ENCODE results near the gene TIGD1.
A peak's percentile ranks its signal among the peaks of the same experiment; 100 is the strongest.

Gene TIGD1

GRCh38 chr2:232551250-232551638, 887 bp upstream of the TIGD1 start:
- ATAC-seq (ENCODE audit: low read depth) (no peak), DNase-seq (ENCODE audit: low spot score) (no peak)
- TF ChIP-seq CTCF (IDR thresholded peaks at IDR 0.05; ENCODE audit: poor library complexity, severe bottlenecking): no peak
- H3K4me1 ChIP-seq (ENCODE audit: insufficient read depth, poor library complexity, severe bottlenecking): peaks cover 8% of the 10 kb centered on the region
- H3K27me3 ChIP-seq (ENCODE audit: insufficient read depth, poor library complexity, severe bottlenecking): no peaks in the 10 kb centered on the region
- peak overlapping the region; percentile 63 for H3K27ac ChIP-seq (ENCODE audit: poor library complexity, severe bottlenecking)
- H3K9me3 ChIP-seq (ENCODE audit: severe bottlenecking): no peaks in the 10 kb centered on the region
- H3K4me3 ChIP-seq (ENCODE audit: severe bottlenecking): peak overlapping the region; percentile 69
- H3K36me3 ChIP-seq (ENCODE audit: low read depth): peaks cover 65% of the 10 kb centered on the region

- peak; percentile 31; the same call in 2 of the 3 replicates for ATAC-seq (ENCODE audit: low read depth)
- Histone ChIP-seq H3K9me3 (ENCODE audit: severe bottlenecking) (no peaks in the 10 kb centered on the region), H3K27ac (ENCODE audit: poor library complexity, severe bottlenecking) (peak overlapping the region; percentile 63), H3K4me3 (ENCODE audit: severe bottlenecking) (peak overlapping the region; percentile 69), H3K27me3 (ENCODE audit: insufficient read depth, poor library complexity, severe bottlenecking) (no peaks in the 10 kb centered on the region), H3K4me1 (ENCODE audit: insufficient read depth, poor library complexity, severe bottlenecking) (peaks cover 8% of the 10 kb centered on the region), H3K36me3 (ENCODE audit: low read depth) (peaks cover 52% of the 10 kb centered on the region)
- DNase-seq (ENCODE audit: low spot score): no peak
- no peak for TF ChIP-seq CTCF (IDR thresholded peaks at IDR 0.05; ENCODE audit: poor library complexity, severe bottlenecking)
Measured at GRCh38 chr2:232549655-232550353, 553 bp downstream of the TIGD1 start.

- H3K36me3 ChIP-seq (ENCODE audit: low read depth): peaks cover 41% of the 10 kb centered on the region
- no peaks in the 10 kb centered on the region for H3K27me3 ChIP-seq (ENCODE audit: insufficient read depth, poor library complexity, severe bottlenecking)
- H3K4me3 ChIP-seq (ENCODE audit: severe bottlenecking): no peak overlapping the region
- no peak for ATAC-seq (ENCODE audit: low read depth)
- DNase-seq (ENCODE audit: low spot score): no peak
- no peak overlapping the region for H3K27ac ChIP-seq (ENCODE audit: poor library complexity, severe bottlenecking)
- no peak for TF ChIP-seq CTCF (IDR thresholded peaks at IDR 0.05; ENCODE audit: poor library complexity, severe bottlenecking)
- no peaks in the 10 kb centered on the region for H3K9me3 ChIP-seq (ENCODE audit: severe bottlenecking)
- peaks cover 8% of the 10 kb centered on the region for H3K4me1 ChIP-seq (ENCODE audit: insufficient read depth, poor library complexity, severe bottlenecking)
Measured at GRCh38 chr2:232547991-232548390, 2.4 kb downstream of the TIGD1 start.

- ATAC-seq (ENCODE audit: low read depth) (no peak), DNase-seq (ENCODE audit: low spot score) (no peak)
- Histone ChIP-seq H3K27ac (ENCODE audit: poor library complexity, severe bottlenecking) (no peak overlapping the region), H3K27me3 (ENCODE audit: insufficient read depth, poor library complexity, severe bottlenecking) (no peaks in the 10 kb centered on the region), H3K4me3 (ENCODE audit: severe bottlenecking) (no peak overlapping the region), H3K4me1 (ENCODE audit: insufficient read depth, poor library complexity, severe bottlenecking) (peaks cover 5% of the 10 kb centered on the region), H3K9me3 (ENCODE audit: severe bottlenecking) (no peaks in the 10 kb centered on the region), H3K36me3 (ENCODE audit: low read depth) (peaks cover 28% of the 10 kb centered on the region)
- no peak for TF ChIP-seq CTCF (IDR thresholded peaks at IDR 0.05; ENCODE audit: poor library complexity, severe bottlenecking)
Measured at GRCh38 chr2:232545511-232546375, 4.6 kb downstream of the TIGD1 start.
